NCI-H524 treated with DMSO at 0.1 percent for 48 hours (cell line): ENCODE data around the gene SNTB2.
"Not testable (repeated sequence)": the region's sequence is repeated elsewhere in the genome, so short reads cannot be mapped to it uniquely, and the experiment has no call there.

ENCODE experiments used
- DNase-seq: peaks from one replicate; lab custom pipeline; 2025; lab: John Stamatoyannopoulos, UW

SNTB2 gene

GRCh38 chr16:69186642-69187445 lies at the start of gene SNTB2:
Gene SNTB2 (plus strand): TSS chr16:69187164. CDS start chr16:69187167, 3 bp downstream.
- peak; percentile 63 for DNase-seq

GRCh38 chr16:69138608-69139007 lies 48.4 kb upstream of the SNTB2 start:
- DNase-seq, result no peak

- not testable (repeated sequence) for DNase-seq
Measured at GRCh38 chr16:69139464-69139863, 47.5 kb upstream of the SNTB2 start.

- DNase-seq, result no peak
Measured at GRCh38 chr16:69141014-69141413, 46.0 kb upstream of the SNTB2 start.

- no peak for DNase-seq
Measured at GRCh38 chr16:69141936-69142335, 45.0 kb upstream of the SNTB2 start.

- DNase-seq, result no peak
Measured at GRCh38 chr16:69143116-69143515, 43.8 kb upstream of the SNTB2 start.

- no peak for DNase-seq
Measured at GRCh38 chr16:69145658-69146057, 41.3 kb upstream of the SNTB2 start.

GRCh38 chr16:69149621-69150020 lies 37.3 kb upstream of the SNTB2 start:
- not testable (repeated sequence) for DNase-seq

- DNase-seq, result peak; percentile 43
Measured at GRCh38 chr16:69150146-69150865, 36.7 kb upstream of the SNTB2 start.

GRCh38 chr16:69157196-69157595 lies 29.8 kb upstream of the SNTB2 start:
- no peak for DNase-seq

- DNase-seq, result no peak
Measured at GRCh38 chr16:69160192-69160591, 26.8 kb upstream of the SNTB2 start.

- DNase-seq, result no peak
Measured at GRCh38 chr16:69165584-69165983, 21.4 kb upstream of the SNTB2 start.

GRCh38 chr16:69166221-69166833 lies 20.6 kb upstream of the SNTB2 start:
- DNase-seq, result no peak

- DNase-seq, result no peak
Measured at GRCh38 chr16:69166946-69167930, 19.7 kb upstream of the SNTB2 start.

- no peak for DNase-seq
Measured at GRCh38 chr16:69169051-69169450, 17.9 kb upstream of the SNTB2 start.

- DNase-seq, result no peak
Measured at GRCh38 chr16:69169607-69170352, 17.2 kb upstream of the SNTB2 start.

- DNase-seq, result no peak
Measured at GRCh38 chr16:69171325-69172084, 15.5 kb upstream of the SNTB2 start.

- DNase-seq, result no peak
Measured at GRCh38 chr16:69176033-69176800, 10.7 kb upstream of the SNTB2 start.

- DNase-seq, result no peak
Measured at GRCh38 chr16:69179328-69180010, 7.5 kb upstream of the SNTB2 start.
